ENCODE measurements around the gene ATP2C2.

Gene ATP2C2

GRCh38 chr16:84461413-84462295, 93.3 kb downstream of the ATP2C2 start:
- Histone ChIP-seq H4K20me1 (ENCODE audit: insufficient read depth, low read length) (no peaks in the 10 kb centered on the region), H2AFZ (ENCODE audit: low read length) (no peak overlapping the region), H3K4me1 (ENCODE audit: insufficient read depth, low read length, severe bottlenecking) (no peaks in the 10 kb centered on the region), H3K4me2 (ENCODE audit: low read length) (no peak overlapping the region), H3K9me2 (ENCODE audit: low read depth, low read length) (no peaks in the 10 kb centered on the region), H3K36me3 (ENCODE audit: insufficient read depth, low read length) (no peaks in the 10 kb centered on the region; the same call in 1 of the 2 replicates), H3K79me2 (ENCODE audit: insufficient read depth, low read length) (no peaks in the 10 kb centered on the region), H3K4me3 (ENCODE audit: low read depth, low read length, poor library complexity, severe bottlenecking) (no peak overlapping the region), H3K27me3 (ENCODE audit: insufficient read depth, low read length) (no peaks in the 10 kb centered on the region), H3F3A (ENCODE audit: insufficient read depth, low read length) (no peaks in the 10 kb centered on the region), H3K27ac (ENCODE audit: low read depth, low read length, poor library complexity, severe bottlenecking) (no peak overlapping the region), H3K9me3 (ENCODE audit: low read length) (no peaks in the 10 kb centered on the region), H3K9ac (ENCODE audit: low read length) (no peak overlapping the region)
- TF ChIP-seq EZH2 (IDR thresholded peaks at IDR 0.05; ENCODE audit: borderline replicate concordance, low read length): no peak
- TF ChIP-seq CTCF (IDR thresholded peaks at IDR 0.05; ENCODE audit: low read length): no peak

- H3K4me2 ChIP-seq (ENCODE audit: low read length): no peak overlapping the region
- H3K79me2 ChIP-seq (ENCODE audit: insufficient read depth, low read length): no peaks in the 10 kb centered on the region
- H3K4me3 ChIP-seq (ENCODE audit: low read depth, low read length, poor library complexity, severe bottlenecking): no peak overlapping the region
- H4K20me1 ChIP-seq (ENCODE audit: insufficient read depth, low read length): no peaks in the 10 kb centered on the region
- TF ChIP-seq EZH2 (IDR thresholded peaks at IDR 0.05; ENCODE audit: borderline replicate concordance, low read length) (no peak), CTCF (IDR thresholded peaks at IDR 0.05; ENCODE audit: low read length) (no peak)
- H2AFZ ChIP-seq (ENCODE audit: low read length): no peak overlapping the region
- H3K36me3 ChIP-seq (ENCODE audit: insufficient read depth, low read length): no peaks in the 10 kb centered on the region; the same call in 1 of the 2 replicates
- no peaks in the 10 kb centered on the region for H3K9me3 ChIP-seq (ENCODE audit: low read length)
- H3F3A ChIP-seq (ENCODE audit: insufficient read depth, low read length): no peaks in the 10 kb centered on the region
- no peak overlapping the region for H3K27ac ChIP-seq (ENCODE audit: low read depth, low read length, poor library complexity, severe bottlenecking)
- H3K4me1 ChIP-seq (ENCODE audit: insufficient read depth, low read length, severe bottlenecking): no peaks in the 10 kb centered on the region
- H3K9ac ChIP-seq (ENCODE audit: low read length): no peak overlapping the region
- H3K9me2 ChIP-seq (ENCODE audit: low read depth, low read length): no peaks in the 10 kb centered on the region
- no peaks in the 10 kb centered on the region for H3K27me3 ChIP-seq (ENCODE audit: insufficient read depth, low read length)
Measured at GRCh38 chr16:84462296-84463210, 94.2 kb downstream of the ATP2C2 start.

GRCh38 chr16:84463221-84463620, 94.9 kb downstream of the ATP2C2 start:
- H3K4me3 ChIP-seq (ENCODE audit: low read depth, low read length, poor library complexity, severe bottlenecking): no peak overlapping the region
- no peaks in the 10 kb centered on the region; the same call in 1 of the 2 replicates for H3K36me3 ChIP-seq (ENCODE audit: insufficient read depth, low read length)
- H3K4me1 ChIP-seq (ENCODE audit: insufficient read depth, low read length, severe bottlenecking): no peaks in the 10 kb centered on the region
- no peak overlapping the region for H3K9ac ChIP-seq (ENCODE audit: low read length)
- TF ChIP-seq CTCF (IDR thresholded peaks at IDR 0.05; ENCODE audit: low read length) (no peak), EZH2 (IDR thresholded peaks at IDR 0.05; ENCODE audit: borderline replicate concordance, low read length) (no peak)
- no peak overlapping the region for H3K27ac ChIP-seq (ENCODE audit: low read depth, low read length, poor library complexity, severe bottlenecking)
- H3K4me2 ChIP-seq (ENCODE audit: low read length): no peak overlapping the region
- H2AFZ ChIP-seq (ENCODE audit: low read length): no peak overlapping the region
- no peaks in the 10 kb centered on the region for H4K20me1 ChIP-seq (ENCODE audit: insufficient read depth, low read length)
- H3K9me3 ChIP-seq (ENCODE audit: low read length): no peaks in the 10 kb centered on the region
- no peaks in the 10 kb centered on the region for H3K9me2 ChIP-seq (ENCODE audit: low read depth, low read length)
- H3K27me3 ChIP-seq (ENCODE audit: insufficient read depth, low read length): no peaks in the 10 kb centered on the region
- no peaks in the 10 kb centered on the region for H3F3A ChIP-seq (ENCODE audit: insufficient read depth, low read length)
- H3K79me2 ChIP-seq (ENCODE audit: insufficient read depth, low read length): no peaks in the 10 kb centered on the region

Measured in OCI-LY1 (cell line).